Peyer's patch (tissue), 4 donors: ENCODE measurements around the gene AKNA. TPM values are rescaled to one million over a fixed set of nuclear protein-coding genes. Genes with fewer than 3 reads are reported as not detected.

ENCODE experiments used
- DNase-seq, 3 donors: peaks; one replicate each; pipeline ENCODE4 v3.0.0-alpha.2; 2017 to 2019
- H3K27ac ChIP-seq, 4 donors: fragments of 200-600 bp; sonication (generic); one replicate each; pipeline ENCODE4 v1.5.1; 2016 to 2019
- H3K27me3 ChIP-seq, 2 donors: fragments of 200-600 bp; sonication (generic); one replicate each; pipeline ENCODE4 v1.5.1; 2019
- H3K36me3 ChIP-seq, 3 donors: fragments of 200-600 bp; sonication (generic); one replicate each; pipeline ENCODE4 v1.5.1; 2016 to 2019
- H3K4me1 ChIP-seq, 4 donors: fragments of 200-600 bp; sonication (generic); one replicate each; pipeline ENCODE4 v1.5.1; 2016 to 2019
- H3K4me3 ChIP-seq, 4 donors: fragments of 200-600 bp; sonication (generic); 1 replicate in 3 of 4; 2 replicates in 1 of 4; pipeline ENCODE4 v1.5.1; 2016 to 2019; ENCODE audit warnings: mild to moderate bottlenecking in 1 of 4
- H3K9me3 ChIP-seq, 4 donors: fragments of 200-600 bp; sonication (generic); one replicate each; pipeline ENCODE4 v1.5.1; 2016 to 2019; ENCODE audit warnings: mild to moderate bottlenecking in 1 of 4
- POLR2A ChIP-seq, 2 donors: fragments of 450-650 bp; IDR thresholded peaks; one replicate each; pipeline ENCODE4 v1.5.1; 2017; ENCODE audit warnings: antibody characterized with exemption in 2 of 2, mild to moderate bottlenecking in 2 of 2, moderate library complexity in 2 of 2
- total RNA-seq, 4 donors: library from RNA; depleted of rRNA; stranded (reverse); fragments of >200 nt; gene quantifications; one replicate each; pipeline ENCODE4 v1.1.0, GENCODE V29; 2016
- TF ChIP-seq, protein P1 (sequence below), 6 experiments: fragments of 450-650 bp in 4 of 6; fragments of 200-600 bp in 2 of 6; sonication (generic) in 1 of 6; IDR thresholded peaks; one replicate each; pipeline ENCODE4 v1.5.1; 2017 to 2019; ENCODE audit warnings: antibody characterized with exemption in 6 of 6, mild to moderate bottlenecking in 3 of 6, moderate library complexity in 1 of 6

Gene AKNA
- total RNA-seq, 4 donors from 2014 or later: 41.7 to 174 (median 75.0) TPM

DNA sequence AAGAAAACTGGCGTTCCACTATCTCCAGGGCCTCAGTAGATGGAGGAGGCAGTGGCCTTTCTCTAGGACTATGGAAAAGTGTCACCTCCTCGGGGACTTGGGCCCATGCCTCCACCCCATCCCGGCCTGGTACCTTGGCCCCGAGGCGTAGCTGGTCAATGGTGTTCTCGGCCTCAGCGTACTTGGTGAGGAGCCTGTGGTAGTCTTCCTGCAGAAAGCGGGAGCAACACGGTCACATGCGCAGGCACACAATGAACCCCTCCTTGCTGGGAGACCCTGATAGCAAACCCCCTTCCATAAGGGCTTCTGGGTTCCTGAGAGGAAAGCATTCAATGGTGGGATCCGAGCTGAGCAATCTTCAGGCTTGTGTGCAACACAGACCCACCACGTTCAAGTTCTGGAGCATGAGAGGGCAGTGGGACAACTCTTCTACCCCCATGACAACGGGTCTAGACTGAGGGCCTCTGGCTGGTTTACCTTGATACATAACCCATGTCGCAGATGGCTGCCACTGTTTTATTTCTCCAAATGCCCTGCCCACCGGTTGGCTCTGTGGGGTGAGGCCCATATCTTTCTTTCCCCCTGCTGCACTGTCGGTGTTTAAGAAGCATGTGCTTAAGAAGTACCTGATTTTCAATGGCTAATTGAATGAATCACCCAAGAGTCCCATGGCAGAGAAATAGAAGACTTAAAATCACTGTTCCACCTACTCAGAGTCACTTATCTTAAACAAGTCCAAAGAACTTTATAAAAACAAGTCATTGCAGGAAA lies 13.6 kb downstream of the AKNA start:
- DNase-seq: peak in 1 of 3 donors; percentile 36

DNA sequence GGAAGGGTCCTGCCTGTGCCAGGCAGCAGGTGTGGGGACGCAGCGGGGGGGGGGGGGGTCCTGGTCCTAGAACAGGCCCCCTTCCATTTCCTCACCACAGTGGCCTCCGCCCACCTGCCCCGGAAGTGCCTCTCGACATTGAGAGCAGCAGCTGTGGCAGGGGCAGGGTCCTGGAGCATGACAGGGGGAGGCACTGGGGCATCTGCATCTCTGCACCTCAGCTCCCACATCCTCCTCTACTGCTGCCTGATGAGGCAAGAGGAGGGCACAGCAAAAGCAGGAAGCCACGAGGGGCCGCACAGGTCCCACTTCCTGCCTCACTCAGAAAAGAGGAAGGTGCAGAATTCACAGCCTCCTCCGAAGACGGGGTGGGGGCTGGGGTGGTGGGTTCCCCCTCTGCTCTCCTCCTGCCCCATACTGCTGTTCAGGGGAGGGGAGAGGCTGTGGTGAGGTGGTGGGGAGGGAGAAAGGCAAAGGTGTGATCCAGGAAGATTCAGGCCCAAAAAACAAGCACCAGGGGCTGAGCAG lies 14.8 kb downstream of the AKNA start:
- Histone ChIP-seq H3K27me3 (no peaks in the 10 kb centered on the region), H3K4me3 (peak overlapping the region in 1 of 4 donors; percentile 28), H3K27ac (peak overlapping the region; percentile 76 to 94 (median 82)), H3K36me3 (peaks cover 0 to 46% (median 0%) of the 10 kb centered on the region in 3 donors), H3K4me1 (peaks cover 0 to 56% (median 31%) of the 10 kb centered on the region in 4 donors), H3K9me3 (no peaks in the 10 kb centered on the region)
- DNase-seq: peak; percentile 67 to 98 (median 97)
- TF ChIP-seq POLR2A (IDR thresholded peaks at IDR 0.05): peak in 1 of 2 donors; percentile 22
- TF ChIP-seq, protein P1, sequence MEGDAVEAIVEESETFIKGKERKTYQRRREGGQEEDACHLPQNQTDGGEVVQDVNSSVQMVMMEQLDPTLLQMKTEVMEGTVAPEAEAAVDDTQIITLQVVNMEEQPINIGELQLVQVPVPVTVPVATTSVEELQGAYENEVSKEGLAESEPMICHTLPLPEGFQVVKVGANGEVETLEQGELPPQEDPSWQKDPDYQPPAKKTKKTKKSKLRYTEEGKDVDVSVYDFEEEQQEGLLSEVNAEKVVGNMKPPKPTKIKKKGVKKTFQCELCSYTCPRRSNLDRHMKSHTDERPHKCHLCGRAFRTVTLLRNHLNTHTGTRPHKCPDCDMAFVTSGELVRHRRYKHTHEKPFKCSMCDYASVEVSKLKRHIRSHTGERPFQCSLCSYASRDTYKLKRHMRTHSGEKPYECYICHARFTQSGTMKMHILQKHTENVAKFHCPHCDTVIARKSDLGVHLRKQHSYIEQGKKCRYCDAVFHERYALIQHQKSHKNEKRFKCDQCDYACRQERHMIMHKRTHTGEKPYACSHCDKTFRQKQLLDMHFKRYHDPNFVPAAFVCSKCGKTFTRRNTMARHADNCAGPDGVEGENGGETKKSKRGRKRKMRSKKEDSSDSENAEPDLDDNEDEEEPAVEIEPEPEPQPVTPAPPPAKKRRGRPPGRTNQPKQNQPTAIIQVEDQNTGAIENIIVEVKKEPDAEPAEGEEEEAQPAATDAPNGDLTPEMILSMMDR (IDR thresholded peaks at IDR 0.05): no peak

More for the DNA sequence above, 13.6 kb downstream of the AKNA start:
- Histone ChIP-seq H3K9me3 (no peaks in the 10 kb centered on the region), H3K36me3 (peaks cover 0 to 47% (median 0%) of the 10 kb centered on the region in 3 donors), H3K4me3 (no peak overlapping the region), H3K4me1 (peaks cover 0 to 49% (median 32%) of the 10 kb centered on the region in 4 donors), H3K27ac (peak overlapping the region in 3 of 4 donors; percentile 22 to 94 (median 81)), H3K27me3 (no peaks in the 10 kb centered on the region)
- no peak for TF ChIP-seq POLR2A (IDR thresholded peaks at IDR 0.05)
- TF ChIP-seq, protein P1 (IDR thresholded peaks at IDR 0.05): no peak

DNA sequence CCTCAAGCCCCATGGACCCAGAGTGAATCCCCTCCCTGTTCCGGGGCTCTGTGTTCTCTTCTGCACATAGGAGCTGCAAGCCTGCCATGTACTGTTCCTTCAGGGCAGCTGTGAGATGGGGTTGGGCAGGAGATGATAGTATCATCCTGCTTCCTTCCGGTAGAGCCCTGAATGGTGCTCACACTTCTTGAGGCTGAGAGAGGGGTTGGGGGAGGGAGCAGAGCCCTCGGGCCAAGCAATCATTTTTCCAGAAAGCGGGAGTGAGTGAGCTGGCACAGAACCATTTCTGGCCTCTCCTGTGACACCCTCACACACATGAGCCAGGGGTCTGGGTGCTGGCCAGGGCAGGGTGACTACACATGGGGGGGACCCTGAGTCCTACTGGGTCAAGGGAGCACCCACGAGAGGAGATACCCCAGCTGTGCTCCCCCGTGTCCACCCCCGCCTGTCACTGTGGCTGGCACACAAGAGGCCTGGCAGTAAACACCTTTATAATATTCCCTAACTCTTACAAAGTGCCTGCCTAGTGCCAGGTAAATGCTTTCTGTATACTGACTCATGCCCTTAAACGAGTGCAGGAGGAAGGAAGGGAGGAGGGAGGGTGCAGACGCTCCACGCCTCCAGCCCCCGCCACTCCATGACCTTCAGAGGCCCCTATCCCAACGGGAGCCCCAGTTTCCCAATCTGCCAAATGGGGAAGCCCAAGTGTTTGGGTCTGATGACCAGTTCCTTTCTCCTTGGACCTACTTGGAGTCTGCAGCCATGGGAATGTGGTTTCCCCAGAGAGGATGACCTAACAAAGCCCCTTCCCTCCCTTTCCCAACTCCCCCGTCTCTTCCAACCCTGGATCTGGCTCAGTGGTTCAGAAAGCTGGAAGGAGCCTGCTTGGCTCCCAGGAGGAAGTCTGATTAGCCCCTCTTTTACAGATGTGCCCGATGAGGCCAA lies 15.5 kb downstream of the AKNA start:
- peak; percentile 48 to 86 (median 82) for DNase-seq
- Histone ChIP-seq H3K36me3 (peaks cover 0 to 46% (median 0%) of the 10 kb centered on the region in 3 donors), H3K9me3 (no peaks in the 10 kb centered on the region), H3K4me1 (peaks cover 0 to 61% (median 38%) of the 10 kb centered on the region in 4 donors), H3K27ac (peak overlapping the region; percentile 76 to 94 (median 82)), H3K27me3 (no peaks in the 10 kb centered on the region), H3K4me3 (peak overlapping the region in 2 of 4 donors; percentile 1 to 28)
- TF ChIP-seq, protein P1 (IDR thresholded peaks at IDR 0.05): no peak
- peak in 1 of 2 donors; percentile 14 for TF ChIP-seq POLR2A (IDR thresholded peaks at IDR 0.05)

DNA sequence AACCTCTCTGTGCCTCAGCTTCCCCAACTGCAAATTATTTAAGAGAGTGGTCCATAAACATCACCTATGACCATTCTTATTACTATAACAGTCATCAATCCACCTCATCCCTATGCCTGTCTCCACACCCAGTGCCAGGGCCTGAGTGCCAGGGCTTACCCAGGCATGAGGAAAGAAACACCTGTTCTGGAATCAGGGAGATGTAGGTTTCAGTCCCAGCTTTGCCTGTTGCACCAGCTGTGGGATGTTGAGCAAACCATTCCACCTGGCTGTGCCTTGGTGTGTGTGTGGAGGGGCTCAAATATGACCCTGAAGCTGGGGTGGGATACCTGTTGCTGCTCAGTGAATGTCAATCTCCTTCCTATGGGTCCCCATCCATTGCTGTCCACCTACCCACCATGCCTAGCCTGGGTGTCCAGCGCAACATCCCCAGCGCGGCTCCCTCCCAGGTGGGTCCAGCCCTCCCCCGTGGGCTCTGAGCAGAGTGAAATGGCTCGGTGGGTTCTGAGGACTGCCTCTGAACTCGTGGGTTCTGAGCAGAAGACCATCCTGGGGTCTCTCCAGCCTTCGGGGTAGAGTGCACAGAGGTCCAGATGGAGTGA lies 16.3 kb downstream of the AKNA start:
- Histone ChIP-seq H3K27me3 (no peaks in the 10 kb centered on the region), H3K9me3 (no peaks in the 10 kb centered on the region), H3K4me1 (peaks cover 0 to 60% (median 40%) of the 10 kb centered on the region in 4 donors), H3K4me3 (peak overlapping the region in 1 of 4 donors; percentile 28), H3K27ac (peak overlapping the region; percentile 76 to 94 (median 82)), H3K36me3 (peaks cover 0 to 40% (median 0%) of the 10 kb centered on the region in 3 donors)
- peak in 1 of 3 donors; percentile 37 for DNase-seq
- no peak for TF ChIP-seq POLR2A (IDR thresholded peaks at IDR 0.05)
- TF ChIP-seq, protein P1 (IDR thresholded peaks at IDR 0.05): no peak

DNA sequence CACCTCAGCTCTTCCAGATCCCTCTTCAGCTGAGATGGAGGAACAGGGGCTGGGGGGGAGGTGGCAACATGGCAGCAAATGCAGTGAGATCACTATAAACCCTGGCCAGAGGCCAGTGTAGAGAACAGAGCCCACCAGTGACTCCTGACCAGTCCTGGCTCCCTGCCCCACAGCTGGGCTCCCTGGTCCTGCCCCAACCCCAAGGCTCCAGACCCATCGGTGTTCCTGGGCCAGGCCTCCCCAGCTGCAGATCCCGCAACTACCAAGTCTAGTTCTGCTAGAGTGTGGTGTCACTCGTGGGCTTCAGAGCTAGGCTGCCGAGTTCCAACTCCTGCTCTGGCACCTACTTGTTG lies 16.8 kb downstream of the AKNA start:
- peak in 1 of 3 donors; percentile 29 for DNase-seq
- H3K4me3 ChIP-seq: no peak overlapping the region
- no peaks in the 10 kb centered on the region for H3K9me3 ChIP-seq
- peak overlapping the region; percentile 76 to 94 (median 82) for H3K27ac ChIP-seq
- no peaks in the 10 kb centered on the region for H3K27me3 ChIP-seq
- TF ChIP-seq POLR2A (IDR thresholded peaks at IDR 0.05): no peak
- TF ChIP-seq, protein P1 (IDR thresholded peaks at IDR 0.05): no peak
- H3K4me1 ChIP-seq: peaks cover 0 to 61% (median 42%) of the 10 kb centered on the region in 4 donors
- peaks cover 0 to 37% (median 0%) of the 10 kb centered on the region in 3 donors for H3K36me3 ChIP-seq
